ENCODE measurements around the gene RCN1. TPM values are rescaled to one million over a fixed set of nuclear protein-coding genes. Genes with fewer than 3 reads are reported as not detected.

The RCN1 gene
- total RNA-seq (2014; rRNA removed; shearing (Covaris generic)) = not detected in 2 replicates
- total RNA-seq (2022) = 0.74 TPM in 1 of 2 replicates, not detected in the other
- Bru-seq, nascent RNA = percentile 20 among the genes with signal in this experiment
- percentile 20 among the genes with signal in this experiment for BruChase-seq, experiment 1, labeled RNA remaining after a 6-hour chase
- BruChase-seq, experiment 2, labeled RNA remaining after a 2-hour chase = percentile 32 among the genes with signal in this experiment
- long read RNA-seq = 0 reads

DNA sequence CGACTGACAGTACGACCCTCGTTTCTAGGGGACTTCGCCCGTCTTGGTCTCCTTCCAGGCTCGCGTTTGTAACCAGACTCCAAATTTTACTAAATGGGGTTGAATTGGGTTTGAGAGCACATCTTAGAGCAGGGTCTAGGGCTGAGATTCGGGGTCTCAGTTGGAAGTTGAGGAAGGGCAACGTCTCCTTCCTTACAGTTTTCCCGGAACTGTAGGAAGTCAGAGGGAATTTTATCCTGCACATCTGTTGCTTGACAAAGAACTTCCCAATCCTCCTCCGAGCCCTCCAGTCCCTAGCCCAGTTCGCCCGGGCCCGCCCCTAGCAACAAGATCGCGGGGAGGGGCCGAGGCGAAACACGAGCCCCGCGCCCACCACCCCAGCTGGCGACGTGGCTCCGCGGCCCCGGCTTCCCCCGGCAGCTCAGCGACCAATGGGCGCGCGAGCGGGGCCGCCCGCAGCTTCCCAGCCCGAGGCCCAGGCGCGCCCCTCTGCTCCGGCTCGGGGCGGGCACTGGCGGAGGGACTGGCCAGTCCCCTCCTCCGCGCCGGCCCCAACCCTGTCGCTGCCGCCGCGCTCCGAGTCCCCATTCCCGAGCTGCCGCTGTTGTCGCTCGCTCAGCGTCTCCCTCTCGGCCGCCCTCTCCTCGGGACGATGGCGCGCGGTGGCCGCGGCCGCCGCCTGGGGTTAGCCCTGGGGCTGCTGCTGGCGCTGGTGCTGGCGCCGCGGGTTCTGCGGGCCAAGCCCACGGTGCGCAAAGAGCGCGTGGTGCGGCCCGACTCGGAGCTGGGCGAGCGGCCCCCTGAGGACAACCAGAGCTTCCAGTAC is at the start of gene RCN1:
RCN1 (plus strand) TSS at position 530 of the 826 bp plus-strand sequence; CDS start at position 653, 123 bp downstream.
- H3K9me3 ChIP-seq (ENCODE audit: low read length) = no peaks in the 10 kb centered on the region
- TF ChIP-seq EZH2phosphoT487 (IDR thresholded peaks at IDR 0.05; ENCODE audit: borderline replicate concordance, low read depth, low read length) (no peak), CTCF (conservative IDR thresholded peaks at IDR 0.05; ENCODE audit: low read length) (no peak)
- H3K79me2 ChIP-seq (ENCODE audit: insufficient read depth, low read depth, low read length) = no peaks in the 10 kb centered on the region
- peak within 1 kb of the TSS; percentile 61 for H2AFZ ChIP-seq (ENCODE audit: low read length)
- H3K4me3 ChIP-seq (ENCODE audit: low read depth, low read length, poor library complexity, severe bottlenecking) = peak within 1 kb of the TSS; percentile 49
- no peaks in the 10 kb centered on the region for H3K36me3 ChIP-seq (ENCODE audit: insufficient read depth, low read length)
- BruUV-seq (replicated peaks) = no TSS peak
- CTCF ChIA-PET (ENCODE audit: unreplicated experiment) = interaction anchor here (0.6 kb wide), 1 partner anchor 450 kb away, joined by 7 read pairs; no protein-coding TSS in a partner anchor
- H3K4me2 ChIP-seq (ENCODE audit: low read length) = peak within 1 kb of the TSS; percentile 44
- no peaks in the 10 kb centered on the region for H3K4me1 ChIP-seq (ENCODE audit: insufficient read depth, low read length, poor library complexity, severe bottlenecking)
- POLR2A ChIA-PET = no interaction called here
- no peaks in the 10 kb centered on the region for H4K20me1 ChIP-seq (ENCODE audit: insufficient read depth, low read length)
- no peaks in the 10 kb centered on the region for H3K9me2 ChIP-seq (ENCODE audit: insufficient read depth, low read length)
- no peak for DNase-seq (ENCODE audit: low spot score)
- no peak within 1 kb of the TSS for H3K27ac ChIP-seq (ENCODE audit: low read depth, low read length, poor library complexity, severe bottlenecking)
- intact Hi-C loops (cut with micrococcal nuclease; ENCODE audit: unreplicated experiment) = no loop called here

- H3K4me3 ChIP-seq (ENCODE audit: low read depth, low read length, poor library complexity, severe bottlenecking) = no peak overlapping the region
- H3K9me2 ChIP-seq (ENCODE audit: insufficient read depth, low read length) = no peaks in the 10 kb centered on the region
- ChIA-PET POLR2A (no interaction called here), CTCF (ENCODE audit: unreplicated experiment) (no interaction called here)
- H3K36me3 ChIP-seq (ENCODE audit: insufficient read depth, low read length) = no peaks in the 10 kb centered on the region
- H3K9me3 ChIP-seq (ENCODE audit: low read length) = no peaks in the 10 kb centered on the region
- H3K79me2 ChIP-seq (ENCODE audit: insufficient read depth, low read depth, low read length) = no peaks in the 10 kb centered on the region
- no peak overlapping the region for H3K4me2 ChIP-seq (ENCODE audit: low read length)
- no peak for TF ChIP-seq EZH2phosphoT487 (IDR thresholded peaks at IDR 0.05; ENCODE audit: borderline replicate concordance, low read depth, low read length)
- TF ChIP-seq CTCF (conservative IDR thresholded peaks at IDR 0.05; ENCODE audit: low read length) = no peak
- no peak for DNase-seq (ENCODE audit: low spot score)
- no peaks in the 10 kb centered on the region for H3K4me1 ChIP-seq (ENCODE audit: insufficient read depth, low read length, poor library complexity, severe bottlenecking)
- no peak overlapping the region for H3K27ac ChIP-seq (ENCODE audit: low read depth, low read length, poor library complexity, severe bottlenecking)
- intact Hi-C loops (cut with micrococcal nuclease; ENCODE audit: unreplicated experiment) = no loop called here
- H2AFZ ChIP-seq (ENCODE audit: low read length) = no peak overlapping the region
- BruUV-seq (replicated peaks) = no TSS peak
- no peaks in the 10 kb centered on the region for H4K20me1 ChIP-seq (ENCODE audit: insufficient read depth, low read length)
These were observed 47.1 kb upstream of the RCN1 start for GRCh38 chr11:32043737-32044136.

Data from OCI-LY7 (cell line).